ENCODE results near the gene MAML1.

The MAML1 gene

DNA sequence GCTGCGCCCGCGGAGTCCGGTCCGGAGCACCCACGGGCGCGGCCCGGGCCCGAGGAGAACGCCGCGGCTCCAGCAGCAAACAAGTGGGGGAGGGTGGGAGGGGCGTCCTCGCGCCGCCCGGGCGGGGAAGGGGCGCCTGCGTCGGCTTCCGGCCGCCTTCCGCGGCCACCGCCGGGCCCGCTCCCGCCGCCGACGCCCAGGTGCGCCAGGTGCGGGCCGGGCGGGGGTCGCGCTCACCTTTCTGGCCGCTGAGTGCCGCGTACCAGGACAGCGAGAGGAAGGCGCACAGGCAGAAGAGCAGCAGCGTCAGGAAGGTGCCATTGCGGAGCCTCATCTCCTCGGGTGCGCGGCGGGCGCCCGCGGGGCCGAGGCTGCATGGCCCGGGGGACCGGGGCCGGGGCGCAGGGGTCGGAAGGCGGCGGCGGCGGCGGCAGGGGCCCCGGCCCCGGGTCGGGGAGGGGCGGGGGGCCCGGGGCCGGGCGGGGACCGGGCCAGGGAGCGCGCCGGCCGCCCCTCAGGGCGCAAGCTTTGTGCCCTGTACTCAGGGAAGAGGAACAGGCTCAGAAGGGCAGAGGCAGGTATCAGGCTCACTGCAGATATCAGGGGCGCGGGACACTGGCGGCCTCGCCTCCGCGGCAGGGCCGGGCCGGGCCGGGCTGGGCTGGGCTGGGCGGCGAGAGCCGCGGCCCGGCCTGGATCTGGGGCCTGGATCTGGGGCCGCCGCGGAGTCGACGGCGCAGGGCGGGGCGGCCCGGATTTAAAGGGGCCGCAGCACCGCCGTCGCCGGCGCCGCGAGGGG is 73.8 kb downstream of the MAML1 start, which contains the start of gene MGAT4B:
Gene MGAT4B (minus strand): TSS at position 617 of the 799 bp plus-strand sequence. CDS start 283 bp downstream, at position 334.
- peak; percentile 44 to 69 for DNase-seq

GRCh38 chr5:179812135-179812825 is 79.7 kb downstream of the MAML1 start:
- no peak for DNase-seq

- no peak for DNase-seq
These were observed 80.5 kb downstream of the MAML1 start for GRCh38 chr5:179812997-179813607.

DNA sequence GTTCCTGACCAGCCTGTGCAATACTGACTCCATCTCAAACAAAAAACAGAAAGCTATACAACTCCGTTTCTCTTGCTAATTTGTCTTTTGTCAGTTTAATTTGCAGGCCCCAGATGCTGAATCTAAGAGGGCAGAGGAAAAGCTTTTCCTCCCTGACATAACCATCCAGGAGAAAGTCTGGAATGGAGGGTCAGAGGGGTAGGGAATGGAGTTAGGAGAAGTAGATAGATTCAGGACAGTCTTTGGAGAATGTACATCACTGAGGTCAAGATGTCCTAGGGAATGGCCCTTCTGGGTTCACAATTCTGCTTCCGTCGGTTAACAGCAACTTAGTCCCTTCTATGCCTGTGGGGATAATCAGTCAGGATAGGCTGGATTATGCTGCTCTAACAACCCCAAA is 81.5 kb downstream of the MAML1 start:
- DNase-seq: no peak

DNA sequence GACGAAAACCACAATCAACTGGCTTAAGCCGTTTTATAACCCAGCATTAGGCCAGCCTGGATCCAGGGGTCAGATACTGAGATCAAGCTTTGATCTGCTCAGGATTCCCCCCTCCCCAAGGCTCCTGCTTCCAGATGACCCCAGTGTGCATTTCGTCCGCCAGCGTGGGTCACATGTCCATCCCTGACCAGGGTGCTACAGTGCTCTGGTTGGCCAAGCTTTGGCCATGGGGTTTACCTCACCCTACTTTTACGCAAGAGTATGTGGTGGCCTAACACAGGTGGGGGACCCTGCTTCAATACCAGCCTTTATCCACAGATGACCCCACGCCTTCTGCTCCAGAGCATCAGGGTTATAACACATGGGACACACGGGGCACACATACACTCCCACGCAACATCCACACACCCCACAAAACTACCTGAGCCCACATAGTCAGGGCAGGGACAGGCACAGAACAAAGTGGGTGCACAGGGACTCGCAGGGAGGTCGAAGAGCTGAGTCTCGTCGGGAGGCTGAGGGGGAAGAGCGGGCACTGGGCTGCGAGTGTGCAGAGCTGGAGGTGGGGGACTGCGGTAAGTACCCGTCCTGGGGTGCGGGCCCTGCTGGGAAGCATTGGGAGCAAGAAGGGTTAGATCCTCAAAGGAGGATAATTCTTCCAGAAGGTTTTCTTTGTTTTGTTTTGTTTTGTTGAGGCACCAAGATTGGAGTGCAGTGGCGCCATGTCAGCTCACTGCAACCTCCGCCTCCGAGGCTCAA is 83.0 kb downstream of the MAML1 start:
- DNase-seq: no peak

- no peak for DNase-seq
These were observed 83.8 kb downstream of the MAML1 start for GRCh38 chr5:179816401-179816795.

DNA sequence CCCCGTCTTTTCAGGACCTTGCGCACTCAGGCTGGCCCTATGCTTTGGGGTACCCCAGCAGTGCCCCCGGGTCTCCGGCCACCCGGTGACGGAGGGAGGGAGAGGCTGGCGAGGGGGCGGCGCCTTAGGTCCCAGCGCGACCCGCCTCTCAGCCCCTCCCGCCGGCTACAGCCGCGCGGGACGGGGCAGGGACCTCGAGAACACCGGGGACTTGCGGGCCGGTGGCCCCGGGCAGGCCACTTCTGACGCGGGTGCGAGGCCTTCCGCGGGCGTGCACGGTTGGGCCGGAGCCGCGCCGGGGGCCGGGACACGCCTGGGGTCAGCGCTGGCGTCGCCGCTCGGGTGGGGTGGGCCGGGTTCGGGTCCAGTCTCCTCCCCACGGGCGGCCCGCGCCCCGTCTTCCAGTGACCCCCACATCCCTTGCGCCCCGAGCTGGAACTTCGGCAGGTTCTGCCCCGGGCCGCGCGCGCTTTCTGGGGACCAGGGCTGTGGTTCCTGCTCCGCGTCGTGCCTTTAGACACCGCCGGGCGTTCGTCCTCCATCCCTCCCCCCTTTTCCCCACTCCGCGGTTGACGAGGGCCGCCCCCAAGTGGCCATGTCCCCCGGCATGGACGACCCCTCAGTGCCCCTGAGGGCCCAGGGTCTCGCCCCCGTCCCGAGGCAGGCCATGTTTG is 84.3 kb downstream of the MAML1 start:
- DNase-seq: no peak

DNA sequence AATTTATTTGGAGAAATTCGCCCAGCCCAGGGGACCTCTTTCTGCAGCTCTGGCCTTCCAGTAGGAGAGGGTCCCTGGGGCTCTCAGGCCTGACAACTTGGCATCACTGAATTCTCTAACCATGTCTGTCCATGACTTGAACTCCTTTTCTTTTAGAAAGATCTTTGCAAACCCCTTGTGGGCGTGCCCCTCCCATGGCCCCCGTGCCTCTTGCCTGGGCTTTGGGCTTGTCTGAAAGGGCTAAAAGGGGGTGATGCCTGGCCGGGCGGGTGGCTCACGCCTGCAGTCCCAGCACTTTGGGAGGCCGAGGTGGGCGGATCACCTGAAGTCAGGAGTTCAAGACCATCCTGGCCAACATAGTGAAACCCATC is 84.8 kb downstream of the MAML1 start:
- DNase-seq: no peak

DNA sequence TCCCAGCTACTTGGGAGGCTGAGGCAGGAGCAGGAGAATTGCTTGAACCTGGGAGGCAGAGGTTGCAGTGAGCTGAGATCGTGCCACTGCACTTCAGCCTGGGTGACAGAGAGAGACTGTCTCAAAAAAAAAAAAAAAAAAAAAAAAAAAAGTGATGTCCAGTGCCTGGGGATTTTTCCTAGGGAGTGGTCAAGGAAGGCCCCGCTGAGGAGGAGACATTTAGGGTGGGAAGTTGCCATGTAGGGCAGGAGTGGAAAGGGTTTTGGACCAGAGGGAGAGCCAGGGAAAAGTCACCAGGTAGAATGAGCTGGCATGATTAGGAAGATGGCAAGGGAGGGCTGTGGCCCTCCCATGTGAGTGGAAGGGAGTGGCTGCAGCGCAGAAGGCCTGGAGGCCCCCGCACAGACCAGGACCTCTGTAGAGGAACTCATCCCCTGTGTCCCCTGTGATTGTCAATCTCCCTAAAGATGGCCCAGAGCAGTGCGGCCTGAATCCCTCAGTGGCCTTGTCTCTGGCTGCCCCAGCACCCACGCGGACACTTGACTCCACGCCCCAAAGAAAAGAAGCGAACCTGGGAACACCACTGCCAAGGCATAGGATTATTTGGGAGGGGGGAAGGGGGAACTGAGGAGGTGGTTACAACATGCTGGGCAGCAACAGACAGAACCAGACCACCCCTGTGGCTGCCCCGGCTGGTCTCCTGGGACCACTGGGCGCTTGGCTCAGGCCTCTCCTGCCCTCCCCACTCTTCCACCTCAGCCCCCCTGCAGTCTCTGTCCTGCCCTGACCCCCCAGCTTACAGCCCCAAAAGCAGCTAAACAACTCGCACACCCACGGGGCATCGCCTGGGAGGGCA is 85.5 kb downstream of the MAML1 start:
- DNase-seq: no peak

DNA sequence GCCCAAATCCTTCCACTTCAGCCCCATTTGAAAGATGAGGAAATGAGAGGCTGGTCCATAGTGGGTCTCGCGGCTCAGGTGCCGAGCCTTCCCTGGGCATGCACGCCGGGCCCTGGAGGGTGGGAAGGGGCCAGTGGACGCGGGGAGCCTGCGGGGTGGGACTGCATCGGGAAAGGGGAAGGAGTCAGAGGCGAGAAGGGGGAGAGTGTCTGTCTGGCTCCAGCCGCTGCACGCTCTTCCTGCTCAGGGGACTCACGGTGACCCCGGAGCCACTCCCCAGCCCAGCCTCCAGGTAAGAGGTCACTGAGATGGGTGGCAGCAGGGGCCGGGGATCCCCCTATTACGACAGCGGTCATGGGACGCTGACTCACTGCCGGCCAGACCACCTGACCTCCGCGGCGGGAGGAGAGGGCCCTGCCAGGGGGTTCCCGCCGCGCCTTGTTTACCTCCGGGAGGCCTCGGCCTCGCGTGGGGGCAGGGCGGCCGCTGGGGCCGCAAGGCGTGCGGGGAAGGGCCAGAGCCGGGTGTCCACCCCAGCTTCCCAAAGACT is 86.2 kb downstream of the MAML1 start:
- peak; percentile 75 to 80 for DNase-seq

- peak; percentile 34 to 36 for DNase-seq
These were observed 86.9 kb downstream of the MAML1 start for GRCh38 chr5:179819296-179820126.

- no peak for DNase-seq
These were observed 87.5 kb downstream of the MAML1 start for GRCh38 chr5:179820127-179820482.

DNA sequence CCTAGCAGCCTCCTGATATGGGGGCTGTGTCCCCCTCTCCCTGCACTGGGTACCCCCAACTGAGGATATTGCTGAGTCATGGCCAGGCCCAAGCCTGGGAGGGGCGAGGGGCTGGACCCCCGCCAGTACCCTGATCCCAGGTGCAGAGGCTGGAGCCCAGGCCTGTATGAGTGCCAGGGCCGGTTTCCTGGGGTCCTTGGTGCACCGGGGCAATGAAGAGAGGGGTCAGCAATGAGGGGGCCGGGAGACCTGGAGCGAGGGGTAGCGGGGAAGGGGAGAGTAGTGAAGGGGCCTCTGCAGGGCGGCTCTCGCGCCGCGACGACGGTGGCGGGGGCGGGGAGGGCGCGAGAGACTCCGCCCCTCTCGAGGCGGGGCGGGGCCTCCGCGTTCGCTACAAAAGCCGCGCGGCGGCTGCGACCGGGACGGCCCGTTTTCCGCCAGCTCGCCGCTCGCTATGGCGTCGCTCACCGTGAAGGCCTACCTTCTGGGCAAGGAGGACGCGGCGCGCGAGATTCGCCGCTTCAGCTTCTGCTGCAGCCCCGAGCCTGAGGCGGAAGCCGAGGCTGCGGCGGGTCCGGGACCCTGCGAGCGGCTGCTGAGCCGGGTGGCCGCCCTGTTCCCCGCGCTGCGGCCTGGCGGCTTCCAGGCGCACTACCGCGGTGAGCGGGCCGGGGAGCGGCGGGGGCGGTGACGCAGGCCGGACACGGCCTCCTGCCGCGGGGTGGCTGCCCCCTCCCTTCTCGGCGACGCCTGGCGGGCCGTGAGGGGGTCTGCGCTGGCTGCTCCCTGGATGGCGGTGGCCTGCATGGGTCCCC is 88.1 kb downstream of the MAML1 start, which contains the start of gene SQSTM1:
Gene SQSTM1 (plus strand): TSS at position 423 of the 815 bp plus-strand sequence. CDS start 32 bp downstream, at position 455.
- DNase-seq: peak; percentile 71 to 85

DNA sequence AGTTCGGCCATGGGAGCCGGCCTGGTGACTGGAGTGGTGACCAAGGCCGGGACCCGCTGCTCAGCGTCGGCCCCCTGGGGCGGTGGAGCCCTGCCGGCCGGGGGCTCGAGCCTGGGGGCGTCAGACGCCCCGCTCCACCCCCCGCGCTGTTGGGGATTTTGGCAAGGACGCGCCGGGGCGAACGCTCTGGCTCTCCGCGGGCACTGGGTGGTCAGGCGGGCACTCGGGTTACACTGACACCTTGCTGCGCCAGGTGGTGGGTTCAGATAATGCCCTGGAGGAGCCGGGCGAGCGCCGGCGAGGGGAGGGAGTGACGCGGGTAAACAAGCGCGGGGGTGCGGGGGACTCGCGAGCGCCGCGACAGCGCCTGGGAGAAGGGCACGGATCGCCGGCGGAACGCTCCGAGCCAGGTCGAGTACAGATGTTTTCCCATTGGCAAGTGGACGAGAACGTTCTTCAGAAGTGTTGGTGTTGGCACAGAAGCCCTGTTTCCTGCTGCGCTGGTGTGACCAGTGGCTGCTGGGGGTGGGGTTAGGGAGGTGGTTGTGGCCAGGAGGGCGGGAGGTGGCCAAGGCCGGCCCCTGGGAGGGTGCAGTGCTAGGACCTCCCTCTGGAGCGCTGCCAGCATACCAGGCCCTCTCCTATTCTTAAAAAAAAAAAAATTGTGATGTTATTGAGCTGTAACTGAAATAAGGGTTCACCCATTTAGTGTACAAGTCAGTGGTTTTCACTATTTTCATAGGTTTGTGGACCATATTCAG is 88.9 kb downstream of the MAML1 start:
- peak; percentile 76 to 77 for DNase-seq

- DNase-seq: no peak
These were observed 89.4 kb downstream of the MAML1 start for GRCh38 chr5:179822059-179822432.

DNA sequence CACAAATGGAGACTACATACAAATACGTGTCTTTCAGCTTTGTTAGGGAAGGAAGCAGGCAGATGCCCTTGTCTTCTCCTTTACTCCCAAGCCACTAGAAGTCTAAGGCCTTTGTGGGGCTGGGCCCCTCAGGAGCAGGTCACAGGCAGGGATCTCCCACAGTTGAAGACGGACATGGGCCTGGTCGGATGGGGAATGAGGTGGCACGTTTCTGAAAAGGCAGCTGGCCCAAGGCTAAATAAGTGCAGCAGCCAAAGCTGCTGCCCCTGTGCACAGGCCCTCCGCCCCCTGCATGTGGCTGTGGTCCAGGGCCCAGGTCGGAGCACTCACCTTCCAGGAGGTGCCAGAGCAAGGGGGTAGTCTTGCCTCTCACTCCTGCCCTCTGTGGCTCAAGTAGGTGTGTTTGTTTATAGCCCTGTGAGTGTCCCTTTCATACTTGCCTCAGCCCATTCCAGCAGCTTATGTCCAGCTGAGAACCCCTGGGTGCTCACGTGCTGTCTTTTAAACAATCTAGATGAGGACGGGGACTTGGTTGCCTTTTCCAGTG is 89.9 kb downstream of the MAML1 start:
- no peak for DNase-seq

DNA sequence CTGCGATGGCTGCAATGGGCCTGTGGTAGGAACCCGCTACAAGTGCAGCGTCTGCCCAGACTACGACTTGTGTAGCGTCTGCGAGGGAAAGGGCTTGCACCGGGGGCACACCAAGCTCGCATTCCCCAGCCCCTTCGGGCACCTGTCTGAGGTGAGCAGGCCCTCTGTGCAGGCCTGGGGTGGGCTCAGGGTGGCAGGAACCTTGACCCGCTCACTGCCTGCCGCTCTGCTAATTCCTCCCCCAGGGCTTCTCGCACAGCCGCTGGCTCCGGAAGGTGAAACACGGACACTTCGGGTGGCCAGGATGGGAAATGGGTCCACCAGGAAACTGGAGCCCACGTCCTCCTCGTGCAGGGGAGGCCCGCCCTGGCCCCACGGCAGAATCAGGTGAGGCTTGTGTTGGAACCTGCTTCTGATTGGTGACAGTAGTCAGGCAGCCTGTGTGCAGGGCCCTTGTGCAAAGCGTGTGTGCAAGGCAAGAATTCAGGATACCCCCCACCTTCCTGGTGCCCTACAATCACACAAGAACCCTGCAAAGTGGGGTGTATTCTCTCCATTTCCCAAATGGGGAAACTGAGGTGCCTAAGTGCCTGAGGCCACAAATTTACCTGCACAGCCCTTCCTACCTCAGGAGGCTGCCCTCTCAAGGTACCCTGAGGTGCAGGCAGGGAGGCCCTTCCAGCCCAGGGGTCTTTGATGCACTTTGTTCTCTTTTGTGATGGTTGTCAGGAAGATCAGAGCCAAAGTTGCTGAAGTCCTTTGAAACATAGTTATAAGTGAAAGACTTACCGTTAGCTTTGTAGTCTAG is 91.5 kb downstream of the MAML1 start:
- DNase-seq: no peak
